Uterus (tissue), 2 donors: ENCODE results near the gene HIVEP3.

Experiments used
- POLR2A ChIP-seq, 2 donors: fragments of 450-650 bp; IDR thresholded peaks; one replicate each; pipeline ENCODE4 v1.6.1; 2016; ENCODE audit warnings: antibody characterized with exemption in 2 of 2, mild to moderate bottlenecking in 1 of 2, moderate library complexity in 1 of 2
- TF ChIP-seq, protein P1 (sequence below), 4 experiments: fragments of 200-600 bp in 2 of 4; fragments of 450-650 bp in 2 of 4; sonication (generic) in 2 of 4; IDR thresholded peaks; one replicate each; pipeline ENCODE4 v1.5.1; 2016 to 2019; ENCODE audit warnings: antibody characterized with exemption in 4 of 4, mild to moderate bottlenecking in 2 of 4, moderate library complexity in 1 of 4

DNA sequence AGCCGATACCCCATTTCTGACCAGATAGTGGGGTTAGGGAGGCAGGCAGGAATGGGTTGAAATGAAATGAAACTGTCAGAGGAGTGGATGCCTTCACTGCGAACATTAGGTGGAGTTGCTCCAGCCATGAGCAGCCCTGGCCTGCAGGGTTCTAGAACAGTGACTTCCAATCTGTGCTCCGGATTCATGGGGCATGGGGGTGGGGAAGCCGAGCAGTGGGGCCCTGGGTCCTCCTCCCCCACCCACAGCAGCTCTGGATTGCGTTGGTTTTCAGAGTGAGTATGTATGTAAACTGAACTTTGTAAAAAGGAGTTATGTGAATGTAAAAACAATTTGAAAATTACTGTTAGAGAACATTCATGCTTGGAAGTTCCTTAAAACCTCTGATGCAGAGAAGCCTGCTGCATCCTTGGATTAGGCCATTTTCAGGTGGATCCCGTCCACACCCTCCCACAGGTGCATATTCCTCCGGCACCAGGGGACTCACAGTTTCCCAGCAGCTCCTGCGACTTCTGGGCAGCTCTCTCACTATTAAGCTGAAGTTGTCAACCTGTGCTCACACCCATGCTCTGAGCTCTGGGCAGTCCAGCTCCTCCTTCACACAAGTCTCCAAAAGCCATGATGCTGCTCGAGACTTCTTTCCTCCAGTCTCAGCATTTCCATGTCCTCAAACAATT, 379.8 kb downstream of the HIVEP3 start:
- TF ChIP-seq, protein P1, sequence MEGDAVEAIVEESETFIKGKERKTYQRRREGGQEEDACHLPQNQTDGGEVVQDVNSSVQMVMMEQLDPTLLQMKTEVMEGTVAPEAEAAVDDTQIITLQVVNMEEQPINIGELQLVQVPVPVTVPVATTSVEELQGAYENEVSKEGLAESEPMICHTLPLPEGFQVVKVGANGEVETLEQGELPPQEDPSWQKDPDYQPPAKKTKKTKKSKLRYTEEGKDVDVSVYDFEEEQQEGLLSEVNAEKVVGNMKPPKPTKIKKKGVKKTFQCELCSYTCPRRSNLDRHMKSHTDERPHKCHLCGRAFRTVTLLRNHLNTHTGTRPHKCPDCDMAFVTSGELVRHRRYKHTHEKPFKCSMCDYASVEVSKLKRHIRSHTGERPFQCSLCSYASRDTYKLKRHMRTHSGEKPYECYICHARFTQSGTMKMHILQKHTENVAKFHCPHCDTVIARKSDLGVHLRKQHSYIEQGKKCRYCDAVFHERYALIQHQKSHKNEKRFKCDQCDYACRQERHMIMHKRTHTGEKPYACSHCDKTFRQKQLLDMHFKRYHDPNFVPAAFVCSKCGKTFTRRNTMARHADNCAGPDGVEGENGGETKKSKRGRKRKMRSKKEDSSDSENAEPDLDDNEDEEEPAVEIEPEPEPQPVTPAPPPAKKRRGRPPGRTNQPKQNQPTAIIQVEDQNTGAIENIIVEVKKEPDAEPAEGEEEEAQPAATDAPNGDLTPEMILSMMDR (IDR thresholded peaks at IDR 0.05) = no peak
- no peak for TF ChIP-seq POLR2A (IDR thresholded peaks at IDR 0.05)
